HL-60 (cell line): ENCODE measurements around the gene WASHC2C.
"Not testable (repeated sequence)": the region's sequence is repeated elsewhere in the genome, so short reads cannot be mapped to it uniquely, and the experiment has no call there.

Experiments
- DNase-seq, 2 experiments: peaks; one replicate each; pipeline ENCODE4 v3.0.0-alpha.2; 2010 to 2020; ENCODE audit warnings: low read depth in 1 of 2, low spot score in 1 of 2
- H3K27ac ChIP-seq: fragments of 250-450 bp; sonication (Bioruptor Pico); replicated peaks from 2 replicates; pipeline ENCODE4 v1.5.1; 2020; ENCODE audit warnings: mild to moderate bottlenecking, moderate library complexity
- H3K27me3 ChIP-seq: fragments of 250-450 bp; sonication (Bioruptor Pico); 2 replicates; pipeline ENCODE4 v1.5.1; 2021; ENCODE audit warnings: mild to moderate bottlenecking, moderate library complexity; ENCODE audit not compliant: insufficient read depth, poor library complexity, severe bottlenecking
- H3K4me3 ChIP-seq: replicated peaks from 2 replicates; pipeline ENCODE4 v1.5.1; 2011; ENCODE audit warnings: mild to moderate bottlenecking, control low read depth, low read length; ENCODE audit not compliant: insufficient read depth
- GABPA ChIP-seq: IDR thresholded peaks from 2 replicates; pipeline ENCODE4 v1.6.1; 2012; ENCODE audit warnings: low read depth
- POLR2AphosphoS5 ChIP-seq: IDR thresholded peaks from 2 replicates; pipeline ENCODE4 v1.6.1; 2012; ENCODE audit warnings: low read depth
- SPI1 ChIP-seq: IDR thresholded peaks from 2 replicates; pipeline ENCODE4 v1.6.1; 2012; ENCODE audit warnings: low read depth, mild to moderate bottlenecking, borderline replicate concordance
- TF ChIP-seq, protein P1 (sequence below): IDR thresholded peaks from 2 replicates; pipeline ENCODE4 v1.6.1; 2012; ENCODE audit warnings: low read depth; ENCODE audit not compliant: insufficient replicate concordance
- TF ChIP-seq, protein P2 (sequence below): IDR thresholded peaks from one replicate; pipeline ENCODE4 v1.5.1; 2011; ENCODE audit warnings: low read length, control low read depth, inconsistent platforms; ENCODE audit not compliant: insufficient read depth

Gene WASHC2C

DNA sequence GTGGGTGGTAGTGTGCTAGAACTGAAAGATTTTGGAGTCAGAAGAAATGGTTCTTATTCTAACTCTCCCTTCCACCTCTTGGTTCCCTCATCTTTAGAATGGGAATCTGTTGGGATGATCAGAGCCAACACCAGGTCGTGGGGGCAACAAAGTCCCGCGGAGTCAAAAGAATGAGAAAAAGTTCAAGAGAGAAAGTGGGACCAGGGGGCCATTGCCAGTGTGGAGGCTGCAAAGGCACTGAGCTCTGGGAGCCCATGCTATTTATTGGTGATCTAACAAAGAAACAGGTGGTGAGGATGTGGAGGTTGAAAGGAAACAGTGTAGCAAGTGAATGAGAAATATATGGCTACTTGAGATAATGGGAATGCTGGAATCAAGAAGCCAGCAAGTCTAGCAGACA, 90.8 kb downstream of the WASHC2C start:
- no peak overlapping the region for H3K27ac ChIP-seq
- H3K4me3 ChIP-seq, result no peak overlapping the region
- TF ChIP-seq SPI1 (no peak), GABPA (no peak), POLR2AphosphoS5 (no peak)
- TF ChIP-seq, protein P1, sequence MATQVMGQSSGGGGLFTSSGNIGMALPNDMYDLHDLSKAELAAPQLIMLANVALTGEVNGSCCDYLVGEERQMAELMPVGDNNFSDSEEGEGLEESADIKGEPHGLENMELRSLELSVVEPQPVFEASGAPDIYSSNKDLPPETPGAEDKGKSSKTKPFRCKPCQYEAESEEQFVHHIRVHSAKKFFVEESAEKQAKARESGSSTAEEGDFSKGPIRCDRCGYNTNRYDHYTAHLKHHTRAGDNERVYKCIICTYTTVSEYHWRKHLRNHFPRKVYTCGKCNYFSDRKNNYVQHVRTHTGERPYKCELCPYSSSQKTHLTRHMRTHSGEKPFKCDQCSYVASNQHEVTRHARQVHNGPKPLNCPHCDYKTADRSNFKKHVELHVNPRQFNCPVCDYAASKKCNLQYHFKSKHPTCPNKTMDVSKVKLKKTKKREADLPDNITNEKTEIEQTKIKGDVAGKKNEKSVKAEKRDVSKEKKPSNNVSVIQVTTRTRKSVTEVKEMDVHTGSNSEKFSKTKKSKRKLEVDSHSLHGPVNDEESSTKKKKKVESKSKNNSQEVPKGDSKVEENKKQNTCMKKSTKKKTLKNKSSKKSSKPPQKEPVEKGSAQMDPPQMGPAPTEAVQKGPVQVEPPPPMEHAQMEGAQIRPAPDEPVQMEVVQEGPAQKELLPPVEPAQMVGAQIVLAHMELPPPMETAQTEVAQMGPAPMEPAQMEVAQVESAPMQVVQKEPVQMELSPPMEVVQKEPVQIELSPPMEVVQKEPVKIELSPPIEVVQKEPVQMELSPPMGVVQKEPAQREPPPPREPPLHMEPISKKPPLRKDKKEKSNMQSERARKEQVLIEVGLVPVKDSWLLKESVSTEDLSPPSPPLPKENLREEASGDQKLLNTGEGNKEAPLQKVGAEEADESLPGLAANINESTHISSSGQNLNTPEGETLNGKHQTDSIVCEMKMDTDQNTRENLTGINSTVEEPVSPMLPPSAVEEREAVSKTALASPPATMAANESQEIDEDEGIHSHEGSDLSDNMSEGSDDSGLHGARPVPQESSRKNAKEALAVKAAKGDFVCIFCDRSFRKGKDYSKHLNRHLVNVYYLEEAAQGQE, result no peak
- TF ChIP-seq, protein P2, sequence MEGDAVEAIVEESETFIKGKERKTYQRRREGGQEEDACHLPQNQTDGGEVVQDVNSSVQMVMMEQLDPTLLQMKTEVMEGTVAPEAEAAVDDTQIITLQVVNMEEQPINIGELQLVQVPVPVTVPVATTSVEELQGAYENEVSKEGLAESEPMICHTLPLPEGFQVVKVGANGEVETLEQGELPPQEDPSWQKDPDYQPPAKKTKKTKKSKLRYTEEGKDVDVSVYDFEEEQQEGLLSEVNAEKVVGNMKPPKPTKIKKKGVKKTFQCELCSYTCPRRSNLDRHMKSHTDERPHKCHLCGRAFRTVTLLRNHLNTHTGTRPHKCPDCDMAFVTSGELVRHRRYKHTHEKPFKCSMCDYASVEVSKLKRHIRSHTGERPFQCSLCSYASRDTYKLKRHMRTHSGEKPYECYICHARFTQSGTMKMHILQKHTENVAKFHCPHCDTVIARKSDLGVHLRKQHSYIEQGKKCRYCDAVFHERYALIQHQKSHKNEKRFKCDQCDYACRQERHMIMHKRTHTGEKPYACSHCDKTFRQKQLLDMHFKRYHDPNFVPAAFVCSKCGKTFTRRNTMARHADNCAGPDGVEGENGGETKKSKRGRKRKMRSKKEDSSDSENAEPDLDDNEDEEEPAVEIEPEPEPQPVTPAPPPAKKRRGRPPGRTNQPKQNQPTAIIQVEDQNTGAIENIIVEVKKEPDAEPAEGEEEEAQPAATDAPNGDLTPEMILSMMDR, result no peak
- DNase-seq, result no peak
- no peaks in the 10 kb centered on the region for H3K27me3 ChIP-seq

DNA sequence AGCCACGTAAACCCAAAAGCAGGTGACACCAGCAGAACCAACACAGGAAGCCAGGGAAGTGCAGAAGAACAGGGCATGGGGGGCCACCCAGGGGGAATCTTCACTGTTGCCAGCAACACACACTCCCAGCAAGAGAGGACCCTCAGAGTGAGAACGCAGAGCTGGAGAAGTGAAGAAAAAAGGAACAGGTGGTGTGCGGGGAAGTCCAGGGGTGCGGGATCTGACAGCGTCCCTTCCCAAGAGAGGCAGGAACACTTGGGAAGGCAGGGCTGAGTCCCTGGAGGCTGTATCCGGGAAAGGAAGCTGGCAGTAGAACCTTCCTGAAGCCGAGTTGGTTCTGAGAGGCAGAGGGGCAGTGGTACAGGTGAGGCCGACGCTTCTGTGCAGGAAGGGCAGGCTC, 92.5 kb downstream of the WASHC2C start:
- TF ChIP-seq SPI1 (no peak), GABPA (no peak), POLR2AphosphoS5 (no peak)
- TF ChIP-seq, protein P1, result no peak
- TF ChIP-seq, protein P2, result no peak
- no peaks in the 10 kb centered on the region for H3K27me3 ChIP-seq

DNA sequence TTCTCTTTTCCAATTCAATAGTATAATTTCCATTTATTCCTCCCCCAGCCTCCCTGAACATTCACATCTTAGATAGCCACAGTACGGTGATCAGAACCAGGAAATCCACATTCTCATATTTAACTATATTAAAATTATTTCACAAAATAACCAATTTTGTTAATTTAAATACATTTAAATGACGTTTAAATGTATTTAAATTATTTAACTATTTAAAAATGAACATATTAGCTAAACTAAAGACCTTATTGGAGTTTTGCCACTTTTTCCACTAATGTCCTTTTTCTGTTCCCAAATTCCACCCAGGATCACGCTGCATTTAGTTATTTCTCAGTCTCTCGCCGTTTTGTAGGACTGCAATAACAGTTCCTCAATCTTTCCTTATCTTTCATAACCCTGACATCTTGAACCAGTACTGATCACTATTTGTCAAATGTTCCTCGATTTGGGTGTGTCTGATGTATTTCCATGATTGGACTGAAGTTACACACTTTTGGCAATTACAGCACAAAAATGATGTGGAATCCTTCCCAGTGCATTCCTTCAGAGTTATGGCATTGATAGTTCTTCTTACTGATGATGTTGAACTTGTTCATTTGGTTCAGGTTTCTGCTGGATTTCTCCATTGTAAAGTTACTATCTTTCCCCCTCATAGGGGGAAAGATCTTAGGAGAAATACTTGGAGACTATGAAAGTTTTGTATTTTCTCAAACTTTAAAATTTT, 93.2 kb downstream of the WASHC2C start:
- H3K27ac ChIP-seq, result peak overlapping the region; percentile 1; the same call in 1 of the 2 replicates
- not testable (repeated sequence) for H3K4me3 ChIP-seq, DNase-seq, H3K27me3 ChIP-seq
- peak; percentile 8; the same call in 1 of the 2 replicates for TF ChIP-seq SPI1

More for the DNA sequence above, 92.5 kb downstream of the WASHC2C start:
- Histone ChIP-seq H3K27ac (no peak overlapping the region), H3K4me3 (no peak overlapping the region)
- DNase-seq, result no peak

DNA sequence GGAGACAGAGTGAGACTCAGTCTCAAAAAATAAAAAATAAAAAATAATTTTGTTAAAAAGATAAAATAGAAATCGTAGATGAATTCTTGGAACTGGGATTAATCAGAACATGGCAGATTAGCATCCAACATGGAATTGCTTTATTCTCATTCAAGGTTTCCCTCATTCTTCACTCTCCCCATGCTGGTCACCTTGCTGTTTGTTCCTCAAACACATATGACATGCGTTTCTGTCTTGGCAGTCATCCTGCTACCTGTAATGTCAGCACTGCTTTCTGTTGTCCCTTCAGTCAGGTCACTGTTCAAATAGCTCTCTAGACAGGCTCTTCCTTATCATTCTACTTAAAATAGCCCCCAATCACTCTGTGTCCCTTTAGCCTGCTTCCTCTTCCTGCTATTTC, 95.9 kb downstream of the WASHC2C start:
- H3K4me3 ChIP-seq, H3K27me3 ChIP-seq, H3K27ac ChIP-seq, DNase-seq: not testable (repeated sequence)
